DMS114 treated with DMSO at 0.1 percent for 48 hours (cell line): ENCODE results near the gene GRK5.

Source experiments
- DNase-seq: peaks from one replicate; lab custom pipeline; 2025; ENCODE audit not compliant: unreplicated experiment; lab: John Stamatoyannopoulos, UW

Gene GRK5

GRCh38 chr10:119374236-119374635 lies 166.9 kb downstream of the GRK5 start:
- no peak for DNase-seq

GRCh38 chr10:119375574-119376272 lies 168.4 kb downstream of the GRK5 start:
- no peak for DNase-seq

- DNase-seq: no peak
Measured at GRCh38 chr10:119377451-119377957, 170.1 kb downstream of the GRK5 start.

- no peak for DNase-seq
Measured at GRCh38 chr10:119377958-119378736, 170.8 kb downstream of the GRK5 start.

GRCh38 chr10:119378737-119379067 lies 171.3 kb downstream of the GRK5 start:
- DNase-seq: no peak

GRCh38 chr10:119379466-119380071 lies 172.2 kb downstream of the GRK5 start:
- DNase-seq: no peak

- DNase-seq: no peak
Measured at GRCh38 chr10:119383174-119383856, 175.9 kb downstream of the GRK5 start.

- DNase-seq: no peak
Measured at GRCh38 chr10:119384127-119384526, 176.8 kb downstream of the GRK5 start.

- no peak for DNase-seq
Measured at GRCh38 chr10:119386666-119387065, 179.3 kb downstream of the GRK5 start.

- no peak for DNase-seq
Measured at GRCh38 chr10:119388849-119389345, 181.5 kb downstream of the GRK5 start.

GRCh38 chr10:119391440-119392251 lies 184.3 kb downstream of the GRK5 start:
- DNase-seq: no peak

GRCh38 chr10:119393019-119393418 lies 185.6 kb downstream of the GRK5 start:
- DNase-seq: no peak

GRCh38 chr10:119393421-119393820 lies 186.1 kb downstream of the GRK5 start:
- DNase-seq: no peak

- DNase-seq: no peak
Measured at GRCh38 chr10:119393845-119394244, 186.5 kb downstream of the GRK5 start.

- no peak for DNase-seq
Measured at GRCh38 chr10:119394657-119395279, 187.4 kb downstream of the GRK5 start.

- DNase-seq: no peak
Measured at GRCh38 chr10:119395280-119396007, 188.1 kb downstream of the GRK5 start.

- no peak for DNase-seq
Measured at GRCh38 chr10:119396008-119396708, 188.8 kb downstream of the GRK5 start.

- no peak for DNase-seq
Measured at GRCh38 chr10:119396709-119397071, 189.3 kb downstream of the GRK5 start.

GRCh38 chr10:119397416-119397815 lies 190.0 kb downstream of the GRK5 start:
- DNase-seq: no peak
